Upper lobe of left lung (tissue), 6 donors: ENCODE data around the gene ISOC2. TPM values are rescaled to one million over a fixed set of nuclear protein-coding genes. Genes with fewer than 3 reads are reported as not detected.
"Not testable (repeated sequence)": the region's sequence is repeated elsewhere in the genome, so short reads cannot be mapped to it uniquely, and the experiment has no call there.

ENCODE experiments used
- ATAC-seq, 2 donors: fragments of 200-7000 bp; cut with Tn5 transposase; one replicate each; pipeline ENCODE4 v1.9.1; 2022; ENCODE audit warnings: mild to moderate bottlenecking in 2 of 2, moderate library complexity in 2 of 2; ENCODE audit not compliant: low FRiP score in 2 of 2
- DNase-seq, 2 donors: peaks; one replicate each; pipeline ENCODE4 v3.0.0-alpha.2; 2019 to 2020
- H3K27ac ChIP-seq, 4 donors: fragments of 200-600 bp; sonication (generic); one replicate each; pipeline ENCODE4 v1.5.1; 2016 to 2019
- H3K27me3 ChIP-seq, 4 donors: fragments of 200-600 bp; sonication (generic); one replicate each; pipeline ENCODE4 v1.5.1; 2017 to 2019
- H3K36me3 ChIP-seq, 4 donors: fragments of 200-600 bp; sonication (generic); one replicate each; pipeline ENCODE4 v1.5.1; 2016 to 2019
- H3K4me1 ChIP-seq, 4 donors: fragments of 200-600 bp; sonication (generic); one replicate each; pipeline ENCODE4 v1.5.1; 2018 to 2019
- H3K4me3 ChIP-seq, 4 donors: fragments of 200-600 bp; sonication (generic); one replicate each; pipeline ENCODE4 v1.5.1; 2017 to 2019; ENCODE audit warnings: mild to moderate bottlenecking in 2 of 4, moderate library complexity in 1 of 4
- H3K9me3 ChIP-seq, 4 donors: fragments of 200-600 bp; sonication (generic); one replicate each; pipeline ENCODE4 v1.5.1; 2018 to 2019
- EP300 ChIP-seq, 4 donors: sonication (generic); formaldehyde crosslinking; IDR thresholded peaks; one replicate each; pipeline ENCODE4 v1.5.1; 2017; ENCODE audit warnings: antibody characterized with exemption in 4 of 4, control low read depth in 2 of 4
- POLR2A ChIP-seq, 4 donors: fragments of 450-650 bp; IDR thresholded peaks; one replicate each; pipeline ENCODE4 v1.5.1; 2016 to 2017; ENCODE audit warnings: antibody characterized with exemption in 4 of 4, mild to moderate bottlenecking in 2 of 4
- POLR2AphosphoS5 ChIP-seq, 2 donors: sonication (generic); formaldehyde crosslinking; IDR thresholded peaks; one replicate each; pipeline ENCODE4 v1.5.1; 2017; ENCODE audit warnings: antibody characterized with exemption in 2 of 2
- WGBS, 2 donors: methylation state at CpG; one replicate each; pipeline ENCODE4 v1.1.5; 2017 to 2018; 5-methylcytosine and 5-hydroxymethylcytosine counted together
- total RNA-seq, 6 donors: library from RNA; depleted of rRNA in 4 of 6; stranded (reverse); fragments of >200 nt in 4 of 6; gene quantifications; one replicate each; pipeline versions ENCODE4 v1.1.0 to v1.2.1, GENCODE V29; 2016 to 2021
- TF ChIP-seq, protein P1 (sequence below), 6 experiments: fragments of 450-650 bp in 4 of 6; fragments of 200-600 bp in 2 of 6; sonication (generic) in 2 of 6; IDR thresholded peaks; one replicate each; pipeline ENCODE4 v1.5.1; 2016 to 2019; ENCODE audit warnings: antibody characterized with exemption in 6 of 6
- donor health status: DM: no; HTN: no; CAD: no; lungs with moderate emphysema.
- donor health status: DM: no; HTN: yes; CAD: no; lungs with severe emphysema.

Gene ISOC2
- total RNA-seq, 6 donors from 2014 or later = 4.2 to 44.8 (median 36.7) TPM

DNA sequence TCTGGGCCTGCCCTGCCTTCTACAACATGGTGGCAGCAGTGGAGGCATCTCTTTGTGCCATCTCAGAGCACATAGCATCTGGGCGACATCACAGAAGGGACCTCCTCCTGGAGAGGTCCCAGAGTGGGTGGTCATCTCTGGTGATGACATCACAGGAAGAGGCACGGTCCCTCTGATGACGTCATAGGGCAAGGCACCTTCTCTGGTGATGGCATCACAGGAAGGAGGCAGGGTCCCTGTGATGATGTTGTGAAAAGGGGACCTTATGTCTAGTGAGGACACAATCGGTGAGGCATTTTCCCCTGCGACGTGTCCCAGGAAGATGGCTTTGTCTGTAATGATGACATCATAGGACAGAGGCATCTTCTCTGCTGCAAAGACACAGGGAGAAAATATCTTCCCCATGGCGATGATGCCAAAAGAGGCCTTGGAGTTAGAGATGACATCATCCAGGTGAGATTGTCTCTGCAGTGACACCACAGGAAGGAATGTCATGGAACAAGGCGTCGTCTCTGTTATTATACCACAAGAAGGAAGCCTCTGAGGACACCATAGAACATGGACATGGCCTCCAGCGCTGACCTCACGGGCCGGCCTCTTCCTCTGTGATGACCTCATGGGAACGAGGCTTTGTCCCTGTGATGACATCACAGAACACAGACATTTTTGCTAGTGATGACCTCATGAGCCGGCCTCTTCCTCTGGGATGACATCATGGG lies 29.0 kb downstream of the ISOC2 start:
- no peak for ATAC-seq
- Histone ChIP-seq H3K4me1 (no peaks in the 10 kb centered on the region), H3K27ac (no peak overlapping the region), H3K36me3 (no peaks in the 10 kb centered on the region), H3K4me3 (no peak overlapping the region), H3K9me3 (no peaks in the 10 kb centered on the region), H3K27me3 (peaks cover 0 to 29% (median 5%) of the 10 kb centered on the region in 4 donors)
- DNase-seq = no peak
- WGBS, 2 donors = 88 to 93% methylated on average over 11 to 14 of the region's 14 CpGs
- TF ChIP-seq EP300 (IDR thresholded peaks at IDR 0.05) (no peak), POLR2AphosphoS5 (IDR thresholded peaks at IDR 0.05) (no peak), POLR2A (IDR thresholded peaks at IDR 0.05) (no peak)
- TF ChIP-seq, protein P1, sequence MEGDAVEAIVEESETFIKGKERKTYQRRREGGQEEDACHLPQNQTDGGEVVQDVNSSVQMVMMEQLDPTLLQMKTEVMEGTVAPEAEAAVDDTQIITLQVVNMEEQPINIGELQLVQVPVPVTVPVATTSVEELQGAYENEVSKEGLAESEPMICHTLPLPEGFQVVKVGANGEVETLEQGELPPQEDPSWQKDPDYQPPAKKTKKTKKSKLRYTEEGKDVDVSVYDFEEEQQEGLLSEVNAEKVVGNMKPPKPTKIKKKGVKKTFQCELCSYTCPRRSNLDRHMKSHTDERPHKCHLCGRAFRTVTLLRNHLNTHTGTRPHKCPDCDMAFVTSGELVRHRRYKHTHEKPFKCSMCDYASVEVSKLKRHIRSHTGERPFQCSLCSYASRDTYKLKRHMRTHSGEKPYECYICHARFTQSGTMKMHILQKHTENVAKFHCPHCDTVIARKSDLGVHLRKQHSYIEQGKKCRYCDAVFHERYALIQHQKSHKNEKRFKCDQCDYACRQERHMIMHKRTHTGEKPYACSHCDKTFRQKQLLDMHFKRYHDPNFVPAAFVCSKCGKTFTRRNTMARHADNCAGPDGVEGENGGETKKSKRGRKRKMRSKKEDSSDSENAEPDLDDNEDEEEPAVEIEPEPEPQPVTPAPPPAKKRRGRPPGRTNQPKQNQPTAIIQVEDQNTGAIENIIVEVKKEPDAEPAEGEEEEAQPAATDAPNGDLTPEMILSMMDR (IDR thresholded peaks at IDR 0.05) = no peak

DNA sequence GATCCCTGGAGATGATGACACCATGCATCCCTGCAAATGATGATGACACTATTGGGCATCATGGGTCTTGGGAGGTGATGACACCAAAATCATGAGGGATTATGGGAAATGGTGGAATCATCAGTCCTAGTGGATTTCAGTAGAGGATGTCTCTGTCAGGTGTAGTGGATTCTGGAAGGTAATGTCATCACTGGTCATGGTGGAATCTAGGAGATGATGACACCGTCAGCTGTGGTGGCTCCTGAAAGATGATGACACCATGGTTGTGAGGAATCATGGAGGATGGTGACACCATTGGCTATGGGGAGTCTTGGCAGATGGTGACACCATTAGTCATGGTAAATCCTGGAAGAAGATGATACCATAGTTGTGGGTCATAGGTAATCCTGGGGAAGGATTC lies 30.3 kb downstream of the ISOC2 start:
- TF ChIP-seq POLR2A (IDR thresholded peaks at IDR 0.05) = no peak
- H3K9me3 ChIP-seq = no peaks in the 10 kb centered on the region

DNA sequence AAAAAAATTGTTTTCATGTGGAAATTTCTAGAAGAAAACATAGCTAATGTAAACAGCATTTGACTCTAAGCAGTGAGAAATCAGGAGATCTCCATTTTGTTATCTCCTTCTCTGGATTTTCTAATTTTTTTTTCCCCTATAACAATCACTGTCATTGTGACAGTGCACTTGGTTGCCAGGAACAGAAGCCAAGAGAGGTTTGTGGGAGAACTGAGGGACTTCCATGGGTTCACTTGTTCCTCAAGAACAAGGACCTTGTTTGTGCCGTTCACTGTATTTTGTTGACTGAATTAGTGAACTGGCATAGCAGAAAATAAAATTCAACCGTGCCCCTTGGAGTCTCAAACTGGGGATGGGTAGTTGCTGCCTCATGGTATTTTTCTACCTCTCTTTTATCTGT lies 35.4 kb downstream of the ISOC2 start:
- H3K27me3 ChIP-seq = peaks cover 0 to 8% (median 0%) of the 10 kb centered on the region in 4 donors
- 63 to 70% methylated on average over 2 of the region's 2 CpGs for WGBS, 2 donors
- DNase-seq = no peak

More for the DNA sequence above, 30.3 kb downstream of the ISOC2 start:
- ATAC-seq (no peak), DNase-seq (no peak)
- Histone ChIP-seq H3K4me3 (no peak overlapping the region), H3K27me3 (peaks cover 0 to 29% (median 5%) of the 10 kb centered on the region in 4 donors), H3K36me3 (no peaks in the 10 kb centered on the region), H3K27ac (no peak overlapping the region), H3K4me1 (no peaks in the 10 kb centered on the region)
- 100% methylated on average over 1 of the region's 1 CpG for WGBS, 2 donors

DNA sequence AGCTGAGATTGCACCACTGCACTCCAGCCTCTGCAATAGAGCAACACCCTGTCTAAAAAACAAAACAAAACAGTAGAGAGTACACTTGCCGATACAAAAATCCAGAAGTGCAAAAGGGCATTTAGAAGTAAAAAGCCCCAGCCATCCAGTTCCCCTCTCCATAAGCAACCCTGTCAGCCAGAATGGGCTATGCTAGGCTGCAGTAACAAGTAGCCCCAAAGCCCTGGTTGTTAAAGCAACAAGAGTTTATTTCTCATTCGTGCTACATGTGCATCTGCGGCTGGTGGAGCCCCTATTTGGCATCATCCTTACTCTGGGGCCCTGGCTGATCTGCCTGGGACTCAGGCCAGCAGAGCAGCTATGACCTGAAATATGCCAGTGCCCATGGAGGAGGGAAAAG lies 36.9 kb downstream of the ISOC2 start:
- no peak for TF ChIP-seq EP300 (IDR thresholded peaks at IDR 0.05)
- no peak for TF ChIP-seq POLR2A (IDR thresholded peaks at IDR 0.05)
- TF ChIP-seq, protein P1 (IDR thresholded peaks at IDR 0.05) = no peak
- Histone ChIP-seq H3K4me3 (no peak overlapping the region), H3K36me3 (no peaks in the 10 kb centered on the region), H3K4me1 (no peaks in the 10 kb centered on the region), H3K9me3 (no peaks in the 10 kb centered on the region), H3K27ac (no peak overlapping the region), H3K27me3 (peaks cover 0 to 5% (median 0%) of the 10 kb centered on the region in 4 donors)
- ATAC-seq (no peak), DNase-seq (no peak)
- 82 to 84% methylated on average over 3 of the region's 3 CpGs for WGBS, 2 donors

More for the DNA sequence above, 35.4 kb downstream of the ISOC2 start:
- H3K4me1 ChIP-seq = no peaks in the 10 kb centered on the region
- no peak for ATAC-seq
- H3K9me3 ChIP-seq = no peaks in the 10 kb centered on the region
- H3K4me3 ChIP-seq = no peak overlapping the region
- TF ChIP-seq POLR2A (IDR thresholded peaks at IDR 0.05) (no peak), POLR2AphosphoS5 (IDR thresholded peaks at IDR 0.05) (no peak), EP300 (IDR thresholded peaks at IDR 0.05) (no peak)
- TF ChIP-seq, protein P1 (IDR thresholded peaks at IDR 0.05) = no peak
- no peaks in the 10 kb centered on the region for H3K36me3 ChIP-seq
- no peak overlapping the region for H3K27ac ChIP-seq

DNA sequence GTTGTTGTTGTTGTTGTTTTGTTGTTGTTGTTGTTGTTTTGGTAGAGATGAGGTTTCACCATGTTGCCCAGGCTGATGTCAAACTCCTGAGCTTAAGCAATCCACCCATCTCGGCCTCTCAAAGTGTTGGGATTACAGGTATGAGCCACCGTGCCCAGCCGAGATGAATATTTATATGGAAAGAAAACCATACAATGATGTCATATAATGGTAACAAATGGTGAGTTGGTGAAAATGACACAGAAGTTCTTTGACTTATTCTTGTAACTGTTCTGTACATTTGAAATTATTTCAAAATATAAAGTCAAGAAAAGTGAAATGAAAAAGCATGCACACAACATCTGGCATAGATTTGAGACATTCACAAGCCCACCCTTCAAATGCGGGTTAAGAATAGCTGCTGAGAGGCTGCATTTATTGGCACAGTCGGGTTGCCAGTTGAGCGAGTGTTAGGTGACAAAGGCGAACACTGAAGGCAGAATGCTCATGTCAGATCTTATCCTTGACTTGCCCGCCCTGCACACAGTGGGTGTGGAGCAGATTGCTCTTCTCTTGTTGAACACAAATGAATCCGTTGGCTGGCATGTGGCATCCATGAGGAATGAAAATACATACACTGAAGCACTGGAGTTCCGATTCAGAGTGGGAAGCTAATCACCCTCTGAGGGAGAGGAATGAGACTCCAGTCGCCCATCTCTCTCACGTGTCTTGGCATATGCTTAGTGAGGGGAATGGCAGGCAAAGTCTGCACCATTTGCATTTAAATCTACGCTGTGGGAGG lies 38.0 kb downstream of the ISOC2 start:
- DNase-seq = no peak
- H3K9me3 ChIP-seq = no peaks in the 10 kb centered on the region
- H3K27me3 ChIP-seq = no peaks in the 10 kb centered on the region
- ATAC-seq = no peak
- H3K4me3 ChIP-seq = no peak overlapping the region
- H3K4me1 ChIP-seq = no peaks in the 10 kb centered on the region
- no peaks in the 10 kb centered on the region for H3K36me3 ChIP-seq
- H3K27ac ChIP-seq = no peak overlapping the region
- TF ChIP-seq POLR2AphosphoS5 (IDR thresholded peaks at IDR 0.05) = no peak
- no peak for TF ChIP-seq POLR2A (IDR thresholded peaks at IDR 0.05)
- no peak for TF ChIP-seq EP300 (IDR thresholded peaks at IDR 0.05)
- TF ChIP-seq, protein P1 (IDR thresholded peaks at IDR 0.05) = no peak
- 73 to 77% methylated on average over 13 of the region's 13 CpGs for WGBS, 2 donors

DNA sequence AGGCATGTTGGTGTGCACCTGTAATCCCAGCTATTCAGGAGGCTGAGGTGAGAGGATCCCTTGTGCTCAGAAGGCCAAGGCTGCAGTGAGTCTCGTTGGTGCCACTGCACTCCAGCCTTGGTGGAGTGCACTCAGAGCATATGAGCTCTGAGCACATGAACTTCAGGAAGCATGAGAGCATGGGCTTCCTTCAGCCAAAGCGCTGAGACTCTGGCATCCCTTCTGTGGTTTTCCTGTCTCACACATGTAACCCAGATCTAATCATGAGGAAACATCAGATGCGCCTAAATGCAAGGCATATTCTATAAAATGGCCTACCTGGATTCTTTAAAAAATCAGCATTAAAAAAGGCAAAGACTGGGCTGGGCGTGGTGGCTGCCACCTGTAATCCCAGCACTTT lies 40.2 kb downstream of the ISOC2 start:
- ATAC-seq, DNase-seq, H3K36me3 ChIP-seq, H3K27me3 ChIP-seq, H3K4me1 ChIP-seq, H3K9me3 ChIP-seq, H3K4me3 ChIP-seq, H3K27ac ChIP-seq: not testable (repeated sequence)
- 43 to 45% methylated on average over 3 to 4 of the region's 4 CpGs for WGBS, 2 donors
